Umbilical cord (tissue), 2 donors: Measurements from ENCODE around the gene REN. TPM values are rescaled to one million over a fixed set of nuclear protein-coding genes. Genes with fewer than 3 reads are reported as not detected.

Experiments used
- DNase-seq: peaks from one replicate; pipeline ENCODE4 v3.0.0-alpha.2; 2015; ENCODE audit warnings: low spot score
- total RNA-seq: library from RNA; depleted of rRNA; stranded (reverse); fragments of >200 nt; gene quantifications from one replicate; pipeline ENCODE4 v1.2.3, GENCODE V29; 2014; ENCODE audit warnings: low replicate concordance; ENCODE audit not compliant: insufficient read depth

The REN gene
- total RNA-seq, 1 donor from 2014 or later = not detected

- DNase-seq = peak; percentile 54
Measured at GRCh38 chr1:204154568-204155255, 11.4 kb downstream of the REN start.

GRCh38 chr1:204153667-204154066, 12.5 kb downstream of the REN start:
- no peak for DNase-seq

DNA sequence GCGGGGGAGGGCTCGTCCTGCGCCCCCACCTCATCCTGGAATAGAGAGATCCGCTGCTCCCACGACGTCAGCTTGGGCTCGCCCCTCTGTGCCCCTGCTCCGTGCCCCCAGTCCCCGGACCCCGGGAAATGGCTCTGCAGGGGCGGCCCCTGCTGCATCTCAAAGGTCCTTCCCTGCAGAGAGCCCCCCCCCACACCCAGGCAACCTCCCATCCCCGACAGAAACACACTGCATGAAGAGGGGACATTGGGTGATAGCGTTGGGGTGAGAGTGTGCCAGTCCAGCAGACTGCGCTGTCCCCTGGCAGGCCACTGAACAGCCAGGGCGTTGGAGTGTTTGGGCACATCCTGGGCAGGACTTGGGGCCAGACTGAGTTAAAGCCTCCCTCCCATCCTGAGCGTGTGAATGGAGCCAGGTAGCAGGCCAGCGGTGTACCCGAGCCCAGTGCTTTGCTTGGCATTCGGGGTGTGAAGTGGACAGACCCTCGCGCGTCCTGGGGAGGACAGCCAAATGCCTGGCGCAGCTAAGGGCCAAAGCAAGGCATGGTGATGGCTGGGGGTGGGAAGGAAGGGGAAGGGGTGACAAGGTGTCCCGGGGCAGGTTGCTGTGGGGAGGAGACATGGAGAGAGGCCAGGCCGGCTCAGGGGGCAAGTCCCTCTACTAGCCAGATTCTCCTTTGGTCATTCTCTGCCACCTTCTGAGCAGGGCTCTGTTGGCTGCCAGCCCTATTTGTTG, 13.7 kb downstream of the REN start:
- no peak for DNase-seq

GRCh38 chr1:204151552-204152309, 14.4 kb downstream of the REN start, which contains the start of gene ETNK2:
TSS of gene ETNK2 (minus strand) at chr1:204152044. CDS start at chr1:204151852, 192 bp downstream.
- DNase-seq = peak; percentile 71

DNA sequence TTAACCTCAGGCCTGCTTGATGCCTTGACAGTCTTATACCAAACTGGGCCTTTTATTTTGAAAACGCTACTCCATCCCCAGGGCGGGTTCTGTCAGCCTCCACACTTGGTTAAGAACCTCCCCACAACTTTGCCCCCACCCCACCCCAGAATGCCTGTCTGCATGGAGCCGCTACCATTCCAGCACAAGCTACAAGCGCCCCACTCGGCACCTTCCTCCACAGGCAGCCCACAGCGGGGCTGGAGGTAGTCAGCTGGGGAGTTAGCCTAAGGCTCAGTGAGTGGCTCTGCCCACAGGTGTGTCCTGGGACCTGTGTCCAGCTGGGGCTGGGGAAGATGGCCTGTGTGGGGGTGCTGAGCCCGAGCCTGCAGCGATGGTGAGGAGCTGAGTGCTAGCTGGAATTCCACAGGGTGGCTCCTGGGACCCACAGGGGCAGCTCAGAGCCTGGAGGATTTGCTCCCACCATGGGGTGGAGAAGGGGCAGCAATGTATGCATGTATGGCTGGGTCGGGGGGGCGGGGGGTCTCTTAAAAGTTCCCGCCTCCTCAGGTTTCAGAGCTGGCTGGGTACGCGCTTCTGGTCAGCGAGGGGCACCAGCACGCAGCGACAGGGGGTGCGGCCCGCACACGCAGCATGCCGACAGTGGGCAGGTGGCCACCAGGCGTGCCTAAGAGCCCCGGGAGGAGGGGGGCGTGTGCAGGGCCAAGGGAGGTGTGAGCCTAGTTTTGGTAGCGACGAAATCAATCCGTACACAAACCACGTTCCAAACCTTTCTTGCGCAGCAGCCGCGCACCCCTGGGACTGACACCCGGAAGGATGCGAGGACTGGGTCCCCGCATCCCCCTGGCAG, 15.2 kb downstream of the REN start:
- DNase-seq = peak; percentile 33

DNA sequence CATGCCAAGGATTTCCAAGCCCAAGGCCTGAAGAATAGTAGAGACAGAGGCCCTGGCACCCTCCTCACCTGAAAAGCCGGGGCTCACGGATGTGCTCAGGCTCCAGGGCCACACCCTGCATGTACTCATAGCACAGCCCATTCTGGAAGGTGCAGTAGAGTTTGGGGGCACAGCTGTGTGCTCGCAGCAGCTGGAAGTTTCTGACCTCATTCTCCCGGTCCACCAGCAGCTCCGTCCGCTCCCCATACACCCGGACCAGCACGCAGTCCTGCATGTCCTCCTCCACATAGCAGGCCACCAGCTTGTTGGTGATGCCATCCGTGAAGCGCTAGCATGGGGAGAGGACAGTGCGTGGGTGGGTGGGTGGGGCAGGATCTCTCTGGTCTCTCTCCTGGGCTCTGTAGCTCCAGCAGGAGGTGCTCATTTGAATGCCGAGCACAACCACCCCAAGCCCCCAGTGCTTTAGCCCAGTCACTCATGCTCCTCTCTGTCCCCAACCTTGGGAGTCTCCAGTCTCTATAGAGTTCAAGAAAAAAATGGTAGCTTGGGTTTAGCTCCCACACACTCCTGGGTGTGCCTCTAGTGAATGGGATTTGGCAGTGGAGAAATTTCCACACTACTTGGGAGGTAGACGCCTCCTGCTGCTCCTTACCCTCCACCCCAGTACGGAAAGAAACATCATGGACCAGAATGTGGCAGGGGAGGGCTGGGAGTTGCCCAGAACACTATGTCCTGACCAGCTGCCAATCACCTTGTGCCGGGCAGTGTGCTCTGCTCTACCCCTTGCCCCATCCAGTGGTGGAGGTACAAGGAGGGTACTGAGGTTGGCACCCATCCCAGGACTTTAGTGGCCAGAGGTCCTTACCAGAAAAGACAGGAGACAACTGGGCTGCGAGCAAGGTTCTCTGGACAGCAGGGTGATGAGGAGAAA, 16.2 kb downstream of the REN start:
- no peak for DNase-seq

GRCh38 chr1:204149107-204149506, 17.0 kb downstream of the REN start:
- DNase-seq = no peak

DNA sequence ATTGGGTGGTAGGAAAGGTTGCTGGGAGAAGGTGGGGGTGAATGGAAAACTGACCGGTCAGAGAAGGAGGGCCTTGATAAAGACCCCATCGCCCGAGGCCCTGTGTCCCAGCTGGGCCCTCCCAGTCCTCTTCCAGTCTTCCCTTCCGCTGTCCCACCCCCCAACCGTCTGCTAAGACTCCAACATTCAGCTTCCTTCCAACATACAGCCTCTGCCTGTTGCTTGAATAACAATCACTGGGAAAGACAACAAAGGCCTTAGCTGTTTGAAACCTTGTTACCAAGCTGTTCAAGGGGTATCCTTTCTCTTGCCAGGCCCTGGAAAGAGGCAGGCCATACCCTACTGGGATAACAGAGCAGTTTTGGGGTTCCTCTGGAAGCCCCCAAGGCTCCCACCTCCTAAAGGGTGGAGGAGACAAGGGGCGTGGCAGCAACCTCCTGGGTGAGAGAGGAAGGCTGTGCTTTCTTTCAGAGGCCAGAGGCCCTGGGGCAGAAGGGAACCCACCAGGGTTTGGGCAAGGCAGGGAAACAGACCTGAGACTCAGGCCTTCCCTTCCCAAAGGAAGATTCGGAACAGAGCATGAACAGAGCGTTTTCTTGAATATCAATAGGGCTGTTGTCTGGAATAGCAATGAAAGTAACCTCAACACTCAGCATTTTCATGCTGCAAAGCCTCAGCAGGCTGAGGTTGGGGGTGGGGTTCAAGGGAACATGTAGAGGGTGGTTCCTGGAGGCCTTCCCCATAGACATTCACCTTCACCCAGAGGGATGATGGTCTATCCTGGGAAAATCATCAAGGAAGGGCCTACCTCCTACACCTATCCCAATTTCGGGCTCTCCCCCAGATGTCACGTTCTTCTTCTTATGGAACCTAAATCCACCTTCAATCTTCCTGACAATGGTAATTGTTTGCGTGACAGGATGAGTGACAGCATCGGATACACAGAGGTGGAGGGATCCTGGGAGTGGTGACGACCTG, 18.4 kb downstream of the REN start:
- DNase-seq = no peak

- DNase-seq = no peak
Measured at GRCh38 chr1:204146965-204147364, 19.2 kb downstream of the REN start.

DNA sequence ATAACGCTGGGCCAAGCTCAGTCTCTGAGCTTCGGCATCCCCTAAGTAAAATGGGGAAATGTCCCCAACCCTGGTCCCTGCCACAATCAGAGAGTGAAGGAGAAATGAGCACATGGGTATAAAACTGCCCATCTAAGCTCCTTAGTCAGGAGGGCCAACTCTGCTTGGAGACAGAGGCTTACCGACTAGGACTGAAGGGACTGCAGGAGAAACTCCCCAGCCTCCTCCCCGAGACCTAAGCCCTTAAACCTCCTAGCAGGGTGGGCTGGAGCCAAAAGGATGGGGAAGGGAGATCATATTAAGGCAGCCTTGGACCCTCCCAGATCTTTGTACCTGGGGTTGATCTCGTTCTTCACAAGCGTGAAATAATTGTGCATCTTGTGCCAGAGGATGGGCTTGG, 19.8 kb downstream of the REN start:
- no peak for DNase-seq

DNA sequence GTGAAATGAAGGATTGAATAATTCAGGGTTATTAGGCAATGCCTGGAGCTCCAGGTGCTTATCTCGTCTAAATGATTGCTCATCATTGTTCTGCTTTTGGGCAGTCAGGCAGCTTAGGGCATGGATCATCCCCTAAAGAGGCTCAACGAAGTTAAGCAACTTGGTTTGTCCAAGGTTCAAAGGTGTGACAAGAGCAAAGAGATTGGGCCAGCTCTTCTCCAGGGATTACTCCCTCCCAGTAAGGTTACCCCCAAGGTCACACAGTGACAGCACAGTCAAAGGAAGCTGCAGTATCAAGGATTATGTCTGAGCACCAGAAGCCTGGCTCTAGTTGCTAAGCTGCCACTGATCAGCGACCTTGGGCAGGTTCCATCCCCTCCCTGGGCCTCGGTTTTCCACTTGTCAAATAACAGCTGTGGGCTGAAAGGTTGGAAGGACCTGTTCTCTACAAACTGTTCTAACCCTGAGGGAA, 21.1 kb downstream of the REN start:
- DNase-seq = no peak

GRCh38 chr1:204143276-204144041, 22.7 kb downstream of the REN start:
- DNase-seq = no peak

DNA sequence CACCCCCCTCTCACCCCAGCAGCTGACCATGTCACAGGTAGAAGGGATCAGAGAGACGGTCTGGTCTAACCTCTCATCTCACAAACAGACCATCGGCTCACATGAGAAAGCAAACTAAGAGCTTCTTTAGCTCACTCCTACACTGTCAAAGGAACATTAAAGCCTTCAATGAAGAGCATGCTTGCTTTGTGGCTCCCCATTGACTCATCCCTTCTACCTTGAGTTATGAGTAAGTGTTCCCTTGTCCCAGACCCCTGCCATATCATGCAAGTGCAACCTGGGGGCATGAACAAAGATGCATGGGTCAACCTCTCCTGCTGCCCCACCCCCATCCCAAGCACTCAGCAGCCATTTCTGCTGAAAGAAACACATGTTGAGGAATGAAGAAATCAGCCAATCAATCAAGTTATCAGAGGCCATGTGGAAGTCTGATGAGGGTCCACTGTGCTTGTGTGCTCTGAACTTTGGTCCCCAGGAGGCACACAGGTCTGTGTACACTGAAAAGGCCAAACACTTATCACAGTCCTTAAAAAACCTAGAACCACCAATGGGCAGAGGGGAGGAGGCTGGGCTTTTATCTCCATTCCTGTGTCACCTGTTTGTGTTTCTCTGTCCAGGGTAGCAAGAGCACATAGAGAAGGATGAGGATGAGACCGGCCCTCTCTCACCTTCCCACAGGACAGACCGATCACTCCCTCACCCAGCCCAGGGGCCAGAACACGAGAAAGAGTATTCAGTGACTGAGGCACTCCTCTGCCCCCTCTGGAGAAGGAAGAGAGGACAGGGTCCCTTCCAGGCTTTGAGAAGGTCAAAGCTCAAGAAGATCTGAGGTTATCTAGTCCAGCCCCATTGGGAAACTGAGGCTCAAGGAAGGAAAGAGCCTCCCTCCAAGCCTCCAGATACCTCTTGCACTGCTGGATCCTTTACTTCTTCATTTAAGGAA, 23.8 kb downstream of the REN start:
- no peak for DNase-seq

DNA sequence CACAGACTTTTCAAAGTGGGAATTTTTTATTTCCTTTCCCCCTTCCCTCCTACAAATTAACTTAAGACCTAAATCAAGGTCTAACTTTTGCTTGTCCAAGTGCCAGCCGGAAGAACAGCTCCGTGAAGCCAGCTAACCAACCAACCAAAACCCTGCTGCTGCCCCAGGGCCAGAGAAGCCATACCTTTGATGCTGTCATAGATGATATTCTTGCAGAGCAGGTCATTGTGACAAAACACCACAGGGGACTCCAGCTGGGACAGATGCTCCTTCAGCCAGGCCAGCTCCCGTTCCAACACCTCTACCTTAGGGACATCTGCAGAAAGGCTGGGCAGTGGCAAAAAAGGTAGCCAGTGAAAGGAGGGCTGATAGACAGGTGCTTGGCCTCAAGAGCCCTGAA, 25.0 kb downstream of the REN start:
- DNase-seq = no peak

DNA sequence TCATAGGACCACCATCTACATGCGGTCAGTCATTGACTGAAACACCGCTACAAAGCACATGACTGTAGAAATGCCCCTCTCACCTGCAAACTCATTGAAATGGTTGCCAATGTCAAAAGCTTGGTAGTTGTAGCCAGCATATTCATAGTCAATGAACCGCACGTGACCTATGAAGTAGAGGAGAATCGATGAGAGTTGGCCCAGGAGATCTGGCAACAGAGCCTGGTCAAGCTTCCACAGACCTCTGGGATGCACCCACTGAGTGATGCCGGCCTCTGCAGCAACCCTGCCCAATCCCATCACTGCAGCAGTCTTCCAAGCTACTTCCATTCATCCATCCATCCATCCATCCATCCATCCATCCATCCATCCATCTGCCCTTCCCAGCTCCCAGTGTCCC, 26.2 kb downstream of the REN start:
- DNase-seq = no peak

DNA sequence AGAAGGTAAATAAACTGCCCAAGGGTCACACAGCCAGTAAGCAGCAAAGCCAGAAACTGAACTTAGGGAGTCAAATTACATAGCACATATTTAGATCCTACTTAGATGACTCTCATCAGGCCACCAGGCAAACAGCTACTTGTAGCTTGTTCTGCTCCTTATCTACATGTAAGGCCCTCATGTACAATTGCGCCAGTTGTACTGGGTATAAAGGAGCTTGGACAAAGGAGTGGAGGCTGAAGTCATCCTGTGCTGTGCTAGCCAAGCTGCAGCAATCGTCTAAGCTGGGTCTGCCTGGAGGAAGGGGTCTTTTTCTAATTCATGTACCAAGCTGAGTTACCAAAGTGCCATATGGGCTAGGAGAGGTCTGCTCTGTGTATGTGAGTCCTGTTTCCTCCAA, 27.0 kb downstream of the REN start:
- DNase-seq = no peak

DNA sequence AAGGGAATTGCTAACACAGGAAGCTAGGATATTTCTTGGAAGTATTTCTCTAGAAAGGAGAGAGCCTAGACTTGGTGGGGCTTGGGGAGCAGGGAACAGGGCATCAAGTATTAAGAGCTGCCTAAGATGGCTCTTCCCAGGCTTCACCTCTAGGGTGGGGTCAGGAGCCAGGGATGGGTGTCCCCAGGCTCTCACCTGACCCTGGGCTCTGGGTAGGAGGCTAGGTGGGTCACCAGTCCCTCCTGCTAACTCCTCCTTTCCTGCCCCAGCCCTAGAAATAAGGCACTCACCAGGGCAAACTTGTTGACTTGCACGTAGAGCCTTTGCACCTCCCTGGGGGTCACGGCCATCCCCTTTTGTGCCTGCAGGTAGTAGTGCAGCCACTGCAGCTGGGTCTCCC, 29.3 kb downstream of the REN start:
- no peak for DNase-seq
